GM19467 (cell line): Measurements from ENCODE around the gene CSNK1D.

Experiments
- ATAC-seq: cut with Tn5 transposase; IDR thresholded peaks from one replicate; pipeline ENCODE4 v1.9.1; 2021; ENCODE audit warnings: mild to moderate bottlenecking, moderate library complexity; ENCODE audit not compliant: unreplicated experiment

CSNK1D gene

GRCh38 chr17:82230609-82231311 lies 42.7 kb downstream of the CSNK1D start:
- peak; percentile 34 for ATAC-seq

- ATAC-seq = no peak
Measured at GRCh38 chr17:82229698-82230608, 43.5 kb downstream of the CSNK1D start.

- peak; percentile 34 for ATAC-seq
Measured at GRCh38 chr17:82228842-82229697, 44.4 kb downstream of the CSNK1D start, which contains the start of gene SLC16A3. Gene SLC16A3 (plus strand): TSS chr17:82229042. CDS start chr17:82236009, 6,967 bp downstream.

GRCh38 chr17:82228278-82228841 lies 45.1 kb downstream of the CSNK1D start:
- peak; percentile 18 for ATAC-seq

- no peak for ATAC-seq
Measured at GRCh38 chr17:82227629-82228277, 45.7 kb downstream of the CSNK1D start.

GRCh38 chr17:82226809-82227628 lies 46.5 kb downstream of the CSNK1D start:
- no peak for ATAC-seq

GRCh38 chr17:82226146-82226808 lies 47.2 kb downstream of the CSNK1D start:
- no peak for ATAC-seq

GRCh38 chr17:82225368-82226029 lies 48.0 kb downstream of the CSNK1D start:
- no peak for ATAC-seq

- no peak for ATAC-seq
Measured at GRCh38 chr17:82224666-82225065, 48.8 kb downstream of the CSNK1D start.

- ATAC-seq = no peak
Measured at GRCh38 chr17:82223517-82223916, 50.0 kb downstream of the CSNK1D start.

- ATAC-seq = no peak
Measured at GRCh38 chr17:82222816-82223215, 50.7 kb downstream of the CSNK1D start.

GRCh38 chr17:82221341-82221902 lies 52.1 kb downstream of the CSNK1D start:
- no peak for ATAC-seq

- ATAC-seq = no peak
Measured at GRCh38 chr17:82219753-82220709, 53.5 kb downstream of the CSNK1D start.

GRCh38 chr17:82219083-82219482 lies 54.4 kb downstream of the CSNK1D start:
- no peak for ATAC-seq

GRCh38 chr17:82218349-82219075 lies 55.0 kb downstream of the CSNK1D start:
- ATAC-seq = no peak
